ENCODE data around the gene ANO4. TPM values are rescaled to one million over a fixed set of nuclear protein-coding genes. Genes with fewer than 3 reads are reported as not detected.

The ANO4 gene
- polyA plus RNA-seq, 1 donor (not counting 4 experiments of a cell fraction or from before 2014, with no cell fraction given) = 18.1 TPM

GRCh38 chr12:100967189-100967588, 172.6 kb downstream of the ANO4 start:
- no peak overlapping the region for H3K27ac ChIP-seq (ENCODE audit: control insufficient read depth, insufficient read depth, low read length)
- DNase-seq (ENCODE audit: low read depth, low spot score) (no peak), FAIRE-seq (no peak)
- H3K36me3 ChIP-seq (ENCODE audit: control insufficient read depth in 2 of 2, extremely low read depth in 1 of 2, insufficient read depth in 2 of 2, low read length in 2 of 2) = no peaks in the 10 kb centered on the region
- H3K4me3 ChIP-seq (ENCODE audit: control insufficient read depth in 2 of 3, extremely low read depth in 1 of 3, insufficient read depth in 2 of 3, low read depth in 1 of 3, low read length in 3 of 3) = no peak overlapping the region
- H3K79me2 ChIP-seq (ENCODE audit: control insufficient read depth, insufficient read depth, low read length) = no peaks in the 10 kb centered on the region
- dilution Hi-C loops (cut with MboI; ENCODE audit: extremely low pct_ligation_motif_present, low sequenced_read_pairs) = no loop called here
- no peak for TF ChIP-seq CTCF (optimal IDR thresholded peaks at IDR 0.05 in 1 of 3, IDR thresholded peaks at IDR 0.05 in 1 of 3, conservative IDR thresholded peaks at IDR 0.05 in 1 of 3; ENCODE audit: extremely low read depth in 1 of 3, insufficient read depth in 2 of 3, low read length in 3 of 3)
- TF ChIP-seq EZH2 (IDR thresholded peaks at IDR 0.05; ENCODE audit: low read length) = no peak
- H3K27me3 ChIP-seq (ENCODE audit: control insufficient read depth, extremely low read depth, insufficient read depth, low read length) = no peaks in the 10 kb centered on the region
- H3K9me3 ChIP-seq (ENCODE audit: control insufficient read depth, low read depth, low read length) = no peaks in the 10 kb centered on the region
- no peak overlapping the region for H3K9ac ChIP-seq (ENCODE audit: control insufficient read depth, extremely low read depth, insufficient read depth, low read length)
- no peak overlapping the region for H2AFZ ChIP-seq (ENCODE audit: control insufficient read depth, low read length)
- H3K4me1 ChIP-seq (ENCODE audit: control insufficient read depth, extremely low read depth, insufficient read depth, low read length) = no peaks in the 10 kb centered on the region
- H3K9me1 ChIP-seq (ENCODE audit: control insufficient read depth, extremely low read depth, insufficient read depth, low read length) = no peaks in the 10 kb centered on the region
- no peaks in the 10 kb centered on the region for H4K20me1 ChIP-seq (ENCODE audit: control insufficient read depth, extremely low read depth, insufficient read depth, low read length)
- no peak overlapping the region for H3K4me2 ChIP-seq (ENCODE audit: control insufficient read depth, extremely low read depth, insufficient read depth, low read depth, low read length)

- no peak for FAIRE-seq
- dilution Hi-C loops (cut with MboI; ENCODE audit: extremely low pct_ligation_motif_present, low sequenced_read_pairs) = no loop called here
- Histone ChIP-seq H3K36me3 (ENCODE audit: control insufficient read depth in 2 of 2, extremely low read depth in 1 of 2, insufficient read depth in 2 of 2, low read length in 2 of 2) (no peaks in the 10 kb centered on the region), H3K9ac (ENCODE audit: control insufficient read depth, extremely low read depth, insufficient read depth, low read length) (no peak overlapping the region), H3K4me2 (ENCODE audit: control insufficient read depth, extremely low read depth, insufficient read depth, low read depth, low read length) (no peak overlapping the region), H3K4me1 (ENCODE audit: control insufficient read depth, extremely low read depth, insufficient read depth, low read length) (no peaks in the 10 kb centered on the region), H3K4me3 (ENCODE audit: control insufficient read depth in 2 of 3, extremely low read depth in 1 of 3, insufficient read depth in 2 of 3, low read depth in 1 of 3, low read length in 3 of 3) (no peak overlapping the region), H3K9me1 (ENCODE audit: control insufficient read depth, extremely low read depth, insufficient read depth, low read length) (no peaks in the 10 kb centered on the region), H3K27me3 (ENCODE audit: control insufficient read depth, extremely low read depth, insufficient read depth, low read length) (no peaks in the 10 kb centered on the region), H4K20me1 (ENCODE audit: control insufficient read depth, extremely low read depth, insufficient read depth, low read length) (no peaks in the 10 kb centered on the region), H3K9me3 (ENCODE audit: control insufficient read depth, low read depth, low read length) (no peaks in the 10 kb centered on the region), H2AFZ (ENCODE audit: control insufficient read depth, low read length) (no peak overlapping the region), H3K79me2 (ENCODE audit: control insufficient read depth, insufficient read depth, low read length) (no peaks in the 10 kb centered on the region), H3K27ac (ENCODE audit: control insufficient read depth, insufficient read depth, low read length) (no peak overlapping the region)
- DNase-seq (ENCODE audit: low read depth, low spot score) = no peak
- no peak for TF ChIP-seq CTCF (optimal IDR thresholded peaks at IDR 0.05 in 1 of 3, IDR thresholded peaks at IDR 0.05 in 1 of 3, conservative IDR thresholded peaks at IDR 0.05 in 1 of 3; ENCODE audit: extremely low read depth in 1 of 3, insufficient read depth in 2 of 3, low read length in 3 of 3)
Measured at GRCh38 chr12:100970894-100971293, 176.3 kb downstream of the ANO4 start.

Measured in keratinocyte (primary cell).